Body of pancreas (tissue), 4 donors: ENCODE data around the gene C16orf95. TPM values are rescaled to one million over a fixed set of nuclear protein-coding genes. Genes with fewer than 3 reads are reported as not detected.

Experiments used
- ATAC-seq: fragments of 150-250 bp; one replicate; pipeline ENCODE4 v1.9.1; 2016
- DNase-seq, 4 donors: peaks; one replicate each; pipeline ENCODE4 v3.0.0-alpha.2; 2019
- H3K27ac ChIP-seq, 4 donors: fragments of 200-600 bp; sonication (generic); 1 replicate in 3 of 4; 2 replicates in 1 of 4; pipeline versions ENCODE4 v1.5.1 to v1.6.1; 2016 to 2019; ENCODE audit warnings: mild to moderate bottlenecking in 1 of 4, mixed read lengths in 1 of 4, moderate library complexity in 1 of 4
- H3K27me3 ChIP-seq, 2 donors: fragments of 200-600 bp; sonication (generic); one replicate each; pipeline ENCODE4 v1.6.0; 2016; ENCODE audit warnings: mild to moderate bottlenecking in 1 of 2
- H3K36me3 ChIP-seq, 2 donors: fragments of 200-600 bp; sonication (generic); replicated peaks in 1 of 2; 2 replicates each; pipeline ENCODE4 v1.5.1; 2016; ENCODE audit warnings: low read depth in 2 of 2; ENCODE audit not compliant: insufficient read depth in 1 of 2
- H3K4me1 ChIP-seq: fragments of 200-600 bp; sonication (generic); one replicate; pipeline ENCODE4 v1.6.0; 2016
- H3K4me3 ChIP-seq, 2 donors: fragments of 200-600 bp; sonication (generic); 1 replicate in 1 of 2; 2 replicates in 1 of 2; pipeline ENCODE4 v1.5.1; 2016 to 2019
- H3K9me3 ChIP-seq, 3 donors: fragments of 200-600 bp; sonication (generic); 1 replicate in 2 of 3; 2 replicates in 1 of 3; pipeline ENCODE4 v1.5.1; 2016
- CTCF ChIP-seq, 7 experiments: fragments of 450-650 bp in 4 of 7; fragments of 200-600 bp in 3 of 7; sonication (generic) in 3 of 7; IDR thresholded peaks; one replicate each; pipeline ENCODE4 v1.5.1; 2016 to 2019; ENCODE audit warnings: antibody characterized with exemption in 7 of 7
- POLR2A ChIP-seq, 3 donors: fragments of 450-650 bp; IDR thresholded peaks; one replicate each; pipeline ENCODE4 v1.6.1; 2016; ENCODE audit warnings: antibody characterized with exemption in 3 of 3, mild to moderate bottlenecking in 2 of 3
- WGBS, 2 donors: methylation state at CpG; one replicate each; pipeline ENCODE4 v1.1.5; 2017; 5-methylcytosine and 5-hydroxymethylcytosine counted together
- intact Hi-C: fragments of 100-400 bp; cut with DNase I; formaldehyde crosslinking; loops from one replicate; pipeline ENCODE4 v1.15.1; 2023
- total RNA-seq, 2 donors: library from RNA; depleted of rRNA; stranded (reverse); fragments of >200 nt; gene quantifications; one replicate each; pipeline ENCODE4 v1.1.0, GENCODE V29; 2016

C16orf95 gene
- total RNA-seq, 2 donors from 2014 or later = 1.3 to 2.0 TPM

DNA sequence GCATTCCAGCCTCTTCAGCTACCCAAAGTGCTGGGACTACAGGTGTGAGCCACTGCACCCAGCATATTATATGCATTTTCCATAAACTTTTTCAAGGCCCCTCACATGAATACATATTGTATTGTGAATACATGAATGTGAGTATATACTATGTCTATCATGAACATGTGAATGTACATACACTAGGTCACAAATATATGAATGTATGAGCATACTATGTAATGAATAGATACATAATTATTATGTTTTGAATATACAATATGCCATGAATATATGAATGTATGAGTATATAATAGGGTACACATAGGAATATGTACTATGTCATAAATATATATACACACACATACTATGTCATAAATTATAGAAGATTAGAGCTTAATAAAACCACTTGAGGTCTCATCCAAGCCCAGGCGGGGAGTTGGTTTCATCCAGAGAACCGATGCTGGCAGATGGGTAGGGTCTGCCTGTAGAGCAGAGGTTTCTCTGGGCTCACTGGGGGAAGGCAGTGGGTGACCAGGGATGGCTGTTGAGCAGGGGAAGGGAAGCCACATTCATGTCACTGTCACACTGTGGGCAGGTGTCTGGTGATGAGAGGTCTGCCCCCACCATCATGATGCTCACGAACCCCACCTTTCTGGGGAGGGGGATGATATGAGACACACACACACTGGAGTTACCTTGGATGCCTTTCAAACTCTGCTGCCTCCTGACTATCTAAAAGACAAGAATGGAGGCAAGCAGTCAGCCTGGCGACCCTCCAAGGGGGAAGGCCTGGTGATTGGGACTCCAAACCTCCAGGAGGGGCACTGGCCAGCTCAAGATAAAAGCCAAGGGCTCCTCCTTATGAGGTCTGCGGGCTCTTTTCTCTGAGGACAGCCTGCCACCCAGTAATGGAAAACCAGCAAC, 7.3 kb downstream of the C16orf95 start:
- no peaks in the 10 kb centered on the region for H3K4me1 ChIP-seq
- no peak for TF ChIP-seq POLR2A (IDR thresholded peaks at IDR 0.05)
- TF ChIP-seq CTCF (IDR thresholded peaks at IDR 0.05) = no peak
- H3K4me3 ChIP-seq = no peak overlapping the region
- DNase-seq (no peak), ATAC-seq (no peak)
- no peaks in the 10 kb centered on the region for H3K27me3 ChIP-seq
- H3K27ac ChIP-seq = no peak overlapping the region
- H3K9me3 ChIP-seq = no peaks in the 10 kb centered on the region
- WGBS, 2 donors = 73 to 91% methylated on average over 5 of the region's 5 CpGs
- intact Hi-C loops = no loop called here
- H3K36me3 ChIP-seq = no peaks in the 10 kb centered on the region

GRCh38 chr16:87308826-87309225, 8.4 kb downstream of the C16orf95 start:
- ATAC-seq (no peak), DNase-seq (no peak)
- H3K36me3 ChIP-seq = no peaks in the 10 kb centered on the region
- H3K4me1 ChIP-seq = no peaks in the 10 kb centered on the region
- no peak for TF ChIP-seq CTCF (IDR thresholded peaks at IDR 0.05)
- TF ChIP-seq POLR2A (IDR thresholded peaks at IDR 0.05) = no peak
- no peaks in the 10 kb centered on the region for H3K27me3 ChIP-seq
- no peak overlapping the region for H3K27ac ChIP-seq
- intact Hi-C loops = no loop called here
- WGBS, 2 donors = 75 to 95% methylated on average over 4 of the region's 4 CpGs
- no peaks in the 10 kb centered on the region for H3K9me3 ChIP-seq
- no peak overlapping the region for H3K4me3 ChIP-seq

DNA sequence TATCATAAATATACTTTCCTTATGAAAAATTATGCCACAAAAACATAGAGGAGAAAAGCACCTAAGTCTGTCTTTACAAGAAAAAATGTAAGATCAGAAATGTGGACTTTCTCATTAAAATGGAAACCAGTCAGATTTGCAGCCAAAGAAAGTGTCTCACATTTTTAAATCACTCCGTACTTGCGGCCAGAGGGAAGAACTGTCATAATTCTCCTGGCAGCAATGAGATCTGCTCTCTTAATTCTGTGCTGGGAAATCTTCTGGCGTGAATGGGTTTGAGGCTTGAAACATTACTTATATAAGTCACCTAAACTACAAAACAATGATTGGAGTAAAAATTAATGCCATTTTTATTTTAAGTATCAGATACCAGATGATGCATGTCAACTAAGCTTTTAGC, 10.7 kb downstream of the C16orf95 start:
- no peaks in the 10 kb centered on the region for H3K9me3 ChIP-seq
- no peak overlapping the region for H3K4me3 ChIP-seq
- H3K36me3 ChIP-seq = no peaks in the 10 kb centered on the region
- no peaks in the 10 kb centered on the region for H3K27me3 ChIP-seq
- WGBS, 2 donors = 88% methylated on average over 3 of the region's 3 CpGs
- intact Hi-C loops = no loop called here
- ATAC-seq (no peak), DNase-seq (no peak)
- no peak for TF ChIP-seq CTCF (IDR thresholded peaks at IDR 0.05)
- no peak for TF ChIP-seq POLR2A (IDR thresholded peaks at IDR 0.05)
- no peak overlapping the region for H3K27ac ChIP-seq
- H3K4me1 ChIP-seq = no peaks in the 10 kb centered on the region

DNA sequence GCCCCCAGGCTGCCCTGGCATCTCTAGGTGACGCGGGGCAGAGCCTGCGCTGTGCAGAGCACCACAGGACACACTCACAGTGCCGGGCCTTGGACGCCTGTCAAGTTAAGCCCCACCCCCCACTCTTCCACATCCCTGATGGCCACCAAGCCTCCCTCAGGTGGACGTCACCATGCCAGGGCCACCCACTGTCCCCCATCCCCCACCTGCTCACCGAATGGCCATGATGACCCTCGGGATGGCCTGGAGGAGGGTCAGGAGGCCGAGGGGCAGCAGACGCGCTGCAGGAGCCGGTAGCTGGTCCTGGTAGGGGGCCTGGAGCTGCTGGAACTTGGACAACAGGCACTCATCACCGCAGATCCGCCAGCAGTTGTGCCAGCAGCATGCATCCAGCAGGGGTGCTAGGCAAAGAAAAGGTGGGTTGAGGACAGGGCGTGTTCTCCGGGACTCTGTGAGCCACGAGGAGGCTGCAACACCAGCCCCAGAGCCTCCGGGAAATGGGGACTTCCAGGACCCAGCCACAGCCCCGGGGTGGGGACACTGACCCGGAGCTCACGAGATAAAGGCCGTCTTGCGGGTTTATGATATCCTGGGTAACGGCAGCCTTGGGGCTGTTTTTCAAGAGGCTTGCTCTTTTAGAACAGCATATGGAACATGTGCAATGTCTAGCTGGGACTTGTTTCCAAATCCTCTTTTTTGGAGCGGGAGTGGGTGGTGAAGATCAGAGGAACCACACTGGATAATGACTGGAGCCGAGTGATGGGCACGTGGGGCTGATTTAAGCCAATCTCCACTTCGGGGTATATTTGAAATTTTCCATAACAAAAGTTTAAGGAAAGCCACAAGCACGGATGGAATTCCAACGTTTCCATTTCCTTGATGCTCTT, 11.4 kb downstream of the C16orf95 start:
- TF ChIP-seq CTCF (IDR thresholded peaks at IDR 0.05) = no peak
- no peak for TF ChIP-seq POLR2A (IDR thresholded peaks at IDR 0.05)
- H3K4me3 ChIP-seq = no peak overlapping the region
- no peak overlapping the region for H3K27ac ChIP-seq
- no peaks in the 10 kb centered on the region for H3K4me1 ChIP-seq
- ATAC-seq (no peak), DNase-seq (no peak)
- H3K27me3 ChIP-seq = no peaks in the 10 kb centered on the region
- no peaks in the 10 kb centered on the region for H3K36me3 ChIP-seq
- intact Hi-C loops = no loop called here
- H3K9me3 ChIP-seq = no peaks in the 10 kb centered on the region
- WGBS, 2 donors = 68 to 79% methylated on average over 10 to 27 of the region's 30 CpGs
